GM12878 (cell line): ENCODE measurements around the gene ALDH1A1.

Source experiments
- POLR2A ChIP-seq: IDR thresholded peaks from 2 replicates; pipeline ENCODE4 v1.6.1; 2011; ENCODE audit warnings: low read depth, mild to moderate bottlenecking, low read length
- TARDBP ChIP-seq: IDR thresholded peaks from 2 replicates; pipeline ENCODE4 v1.6.1; 2016; ENCODE audit warnings: borderline replicate concordance
- TF ChIP-seq, protein P1 (sequence below): IDR thresholded peaks from 2 replicates; pipeline ENCODE4 v1.6.1; 2011; ENCODE audit warnings: low read depth, low read length, improper control_type of control experiment, borderline replicate concordance

DNA sequence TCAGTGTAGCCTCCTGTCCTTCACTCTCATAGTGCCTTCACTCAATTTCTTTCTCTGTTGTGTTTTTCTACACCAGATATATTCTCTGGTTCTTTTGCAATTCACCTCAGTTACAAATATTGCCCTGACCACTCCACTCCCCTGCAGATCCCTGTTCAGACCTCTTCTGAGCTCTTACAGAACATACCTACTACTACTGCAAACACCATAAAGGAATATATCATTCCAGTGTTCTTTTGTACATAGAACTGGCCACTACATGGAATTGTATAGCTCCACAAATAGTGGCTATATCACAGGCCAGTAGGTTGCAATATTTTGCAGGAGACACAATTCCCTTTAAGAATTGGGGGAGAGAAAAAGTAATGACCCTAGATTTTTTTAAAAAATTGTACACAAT is 21.0 kb downstream of the ALDH1A1 start:
- TF ChIP-seq POLR2A: no peak
- TF ChIP-seq, protein P1, sequence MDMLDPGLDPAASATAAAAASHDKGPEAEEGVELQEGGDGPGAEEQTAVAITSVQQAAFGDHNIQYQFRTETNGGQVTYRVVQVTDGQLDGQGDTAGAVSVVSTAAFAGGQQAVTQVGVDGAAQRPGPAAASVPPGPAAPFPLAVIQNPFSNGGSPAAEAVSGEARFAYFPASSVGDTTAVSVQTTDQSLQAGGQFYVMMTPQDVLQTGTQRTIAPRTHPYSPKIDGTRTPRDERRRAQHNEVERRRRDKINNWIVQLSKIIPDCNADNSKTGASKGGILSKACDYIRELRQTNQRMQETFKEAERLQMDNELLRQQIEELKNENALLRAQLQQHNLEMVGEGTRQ: no peak
- TF ChIP-seq TARDBP: no peak
